ENCODE data around the gene SSC4D. TPM values are rescaled to one million over a fixed set of nuclear protein-coding genes. Genes with fewer than 3 reads are reported as not detected.

SSC4D gene
- total RNA-seq, 2 experiments from 2014 or later = 0.67 to 0.68 TPM

DNA sequence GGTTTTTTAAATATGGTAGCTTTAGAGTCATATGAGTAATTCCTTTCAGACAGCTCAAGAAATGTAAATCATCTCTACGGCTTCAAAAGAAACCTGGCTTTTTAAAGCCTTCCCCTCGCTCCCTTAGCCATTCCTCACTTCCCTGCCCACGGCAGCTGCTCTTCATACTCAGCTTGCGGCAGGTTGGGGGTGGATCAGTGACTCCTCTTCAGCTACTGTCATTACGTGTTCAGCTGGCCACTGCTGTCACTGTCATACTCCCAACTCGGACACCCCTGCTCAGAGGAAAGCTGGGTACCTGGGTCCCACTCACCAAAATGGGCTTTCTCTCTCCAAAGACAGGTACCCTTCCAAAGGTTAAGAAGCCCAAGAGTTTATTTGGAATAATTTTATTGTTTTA, 57.3 kb downstream of the SSC4D start:
- POLR2A ChIA-PET = interaction anchor here (0.9 to 1.5 kb wide), 3 partner anchors 13 to 34 kb away, joined by 3 to 5 read pairs (median 4); no protein-coding TSS in a partner anchor
- peaks cover 73% of the 10 kb centered on the region for H3K36me3 Mint-ChIP-seq (ENCODE audit: low read depth)
- DNase-seq (no peak), ATAC-seq (no peak)
- H3K4me1 Mint-ChIP-seq (ENCODE audit: low read depth) = peaks cover 70% of the 10 kb centered on the region
- H3K27me3 Mint-ChIP-seq = no peaks in the 10 kb centered on the region
- H3K9me3 Mint-ChIP-seq = no peaks in the 10 kb centered on the region
- H3K27ac Mint-ChIP-seq = no peak overlapping the region
- CTCF ChIA-PET = interaction anchor here (0.9 to 1.4 kb wide), 4 partner anchors 12 to 39 kb away, joined by 3 to 4 read pairs (median 4); no protein-coding TSS in a partner anchor
- no peak overlapping the region for H3K4me3 Mint-ChIP-seq
- TF ChIP-seq, protein P1, sequence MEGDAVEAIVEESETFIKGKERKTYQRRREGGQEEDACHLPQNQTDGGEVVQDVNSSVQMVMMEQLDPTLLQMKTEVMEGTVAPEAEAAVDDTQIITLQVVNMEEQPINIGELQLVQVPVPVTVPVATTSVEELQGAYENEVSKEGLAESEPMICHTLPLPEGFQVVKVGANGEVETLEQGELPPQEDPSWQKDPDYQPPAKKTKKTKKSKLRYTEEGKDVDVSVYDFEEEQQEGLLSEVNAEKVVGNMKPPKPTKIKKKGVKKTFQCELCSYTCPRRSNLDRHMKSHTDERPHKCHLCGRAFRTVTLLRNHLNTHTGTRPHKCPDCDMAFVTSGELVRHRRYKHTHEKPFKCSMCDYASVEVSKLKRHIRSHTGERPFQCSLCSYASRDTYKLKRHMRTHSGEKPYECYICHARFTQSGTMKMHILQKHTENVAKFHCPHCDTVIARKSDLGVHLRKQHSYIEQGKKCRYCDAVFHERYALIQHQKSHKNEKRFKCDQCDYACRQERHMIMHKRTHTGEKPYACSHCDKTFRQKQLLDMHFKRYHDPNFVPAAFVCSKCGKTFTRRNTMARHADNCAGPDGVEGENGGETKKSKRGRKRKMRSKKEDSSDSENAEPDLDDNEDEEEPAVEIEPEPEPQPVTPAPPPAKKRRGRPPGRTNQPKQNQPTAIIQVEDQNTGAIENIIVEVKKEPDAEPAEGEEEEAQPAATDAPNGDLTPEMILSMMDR (IDR thresholded peaks at IDR 0.05) = no peak
- intact Hi-C loops (cut with micrococcal nuclease) = no loop called here

- POLR2A ChIA-PET = interaction anchor here (1.4 to 1.8 kb wide), 3 partner anchors 13 to 33 kb away, joined by 4 to 8 read pairs (median 5); no protein-coding TSS in a partner anchor
- H3K27me3 Mint-ChIP-seq = no peaks in the 10 kb centered on the region
- DNase-seq (no peak), ATAC-seq (no peak)
- peaks cover 72% of the 10 kb centered on the region for H3K4me1 Mint-ChIP-seq (ENCODE audit: low read depth)
- no peak overlapping the region for H3K4me3 Mint-ChIP-seq
- intact Hi-C loops (cut with micrococcal nuclease) = no loop called here
- TF ChIP-seq, protein P1 (IDR thresholded peaks at IDR 0.05) = no peak
- H3K27ac Mint-ChIP-seq = no peak overlapping the region
- peaks cover 76% of the 10 kb centered on the region for H3K36me3 Mint-ChIP-seq (ENCODE audit: low read depth)
- H3K9me3 Mint-ChIP-seq = no peaks in the 10 kb centered on the region
- CTCF ChIA-PET = interaction anchor here (0.9 to 1.4 kb wide), 3 partner anchors 12 to 38 kb away, joined by 3 to 4 read pairs (median 4); no protein-coding TSS in a partner anchor
Measured at GRCh38 chr7:76351372-76351771, 58.1 kb downstream of the SSC4D start.

DNA sequence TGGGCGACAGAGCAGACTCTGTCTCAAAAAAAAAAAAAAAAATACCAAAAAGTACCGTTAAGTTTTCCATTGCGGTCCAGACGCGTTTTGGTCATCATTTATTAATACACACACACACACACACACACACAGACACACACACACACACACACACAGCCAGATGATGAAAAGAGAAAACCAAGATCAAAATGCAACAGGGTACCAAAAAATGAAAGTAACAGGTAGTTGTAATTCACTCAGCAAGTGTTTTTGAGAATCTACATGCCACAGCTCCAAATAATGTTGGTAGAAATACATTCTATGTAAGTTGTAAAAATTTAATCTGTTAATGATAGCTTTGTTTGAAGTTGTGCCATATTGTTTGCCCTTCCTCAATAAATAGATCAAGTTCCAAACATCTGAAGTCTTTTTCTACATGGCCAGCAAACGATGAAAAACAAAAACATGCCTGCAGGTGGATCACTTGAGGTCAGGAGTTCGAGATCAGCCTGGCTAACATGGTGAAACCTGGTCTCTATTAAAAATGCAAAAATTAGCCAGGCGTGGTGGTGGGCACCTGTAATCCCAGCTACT, 60.1 kb downstream of the SSC4D start:
- Mint-ChIP-seq H3K9me3 (no peaks in the 10 kb centered on the region), H3K36me3 (ENCODE audit: low read depth) (peaks cover 72% of the 10 kb centered on the region), H3K4me3 (no peak overlapping the region), H3K4me1 (ENCODE audit: low read depth) (peaks cover 65% of the 10 kb centered on the region), H3K27me3 (no peaks in the 10 kb centered on the region), H3K27ac (peak overlapping the region; percentile 36)
- ChIA-PET CTCF (interaction anchor here (1.2 kb wide), 1 partner anchor 31 kb away, joined by 3 read pairs; no protein-coding TSS in a partner anchor), POLR2A (interaction anchor here (0.8 to 1.7 kb wide), 4 partner anchors 9 to 35 kb away, joined by 3 to 4 read pairs (median 4); partner anchors contain the start of gene YWHAG)
- TF ChIP-seq, protein P1 (IDR thresholded peaks at IDR 0.05) = no peak
- no peak for DNase-seq
- intact Hi-C loops (cut with micrococcal nuclease) = no loop called here
- no peak for ATAC-seq

- H3K27me3 Mint-ChIP-seq = no peaks in the 10 kb centered on the region
- POLR2A ChIA-PET = no interaction called here
- no peak for ATAC-seq
- H3K27ac Mint-ChIP-seq = peak overlapping the region; percentile 76
- no peak overlapping the region for H3K4me3 Mint-ChIP-seq
- H3K36me3 Mint-ChIP-seq (ENCODE audit: low read depth) = peaks cover 80% of the 10 kb centered on the region
- CTCF ChIA-PET = no interaction called here
- peaks cover 75% of the 10 kb centered on the region for H3K4me1 Mint-ChIP-seq (ENCODE audit: low read depth)
- H3K9me3 Mint-ChIP-seq = no peaks in the 10 kb centered on the region
- TF ChIP-seq, protein P1 (IDR thresholded peaks at IDR 0.05) = no peak
- intact Hi-C loops (cut with micrococcal nuclease) = no loop called here
- no peak for DNase-seq
Measured at GRCh38 chr7:76347710-76348109, 61.8 kb downstream of the SSC4D start.

DNA sequence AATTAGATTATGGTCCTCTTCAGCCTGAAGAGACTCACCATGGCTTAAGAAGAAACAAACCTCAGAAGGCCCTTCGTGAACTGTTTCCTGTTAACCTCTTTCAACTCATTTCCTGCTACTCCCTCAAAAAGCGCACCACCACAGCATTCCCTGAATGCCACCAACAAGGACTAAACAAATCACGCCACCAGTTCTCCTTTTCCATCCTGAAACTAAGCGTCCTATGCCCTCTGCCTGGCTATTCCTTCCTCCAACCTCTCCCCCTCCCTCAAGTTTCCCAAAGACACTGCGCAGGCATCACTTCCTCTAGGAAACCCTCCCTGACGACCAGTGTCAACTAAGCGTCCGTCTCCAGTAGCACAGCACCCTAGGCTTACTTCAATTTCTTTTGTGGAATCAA, 62.7 kb downstream of the SSC4D start:
- intact Hi-C loops (cut with micrococcal nuclease) = no loop called here
- H3K9me3 Mint-ChIP-seq = no peaks in the 10 kb centered on the region
- no peaks in the 10 kb centered on the region for H3K27me3 Mint-ChIP-seq
- ATAC-seq = no peak
- CTCF ChIA-PET = no interaction called here
- TF ChIP-seq, protein P1 (IDR thresholded peaks at IDR 0.05) = no peak
- H3K4me1 Mint-ChIP-seq (ENCODE audit: low read depth) = peaks cover 75% of the 10 kb centered on the region
- peaks cover 82% of the 10 kb centered on the region for H3K36me3 Mint-ChIP-seq (ENCODE audit: low read depth)
- POLR2A ChIA-PET = no interaction called here
- peak overlapping the region; percentile 73 for H3K27ac Mint-ChIP-seq
- no peak overlapping the region for H3K4me3 Mint-ChIP-seq
- no peak for DNase-seq
